Adrenal gland (tissue), 12 donors: Measurements from ENCODE around the gene CACNA1C. TPM values are rescaled to one million over a fixed set of nuclear protein-coding genes. Genes with fewer than 3 reads are reported as not detected.
A peak's percentile ranks its signal among the peaks of the same experiment; 100 is the strongest.

Experiments used
- DNase-seq, 7 donors: peaks; one replicate each; pipeline ENCODE4 v3.0.0-alpha.2; 2019 to 2020
- H3K27ac ChIP-seq, 5 donors: fragments of 200-600 bp; sonication (generic) in 4 of 5; 1 replicate in 3 of 5; 2 replicates in 2 of 5; pipeline versions ENCODE4 v1.5.1 to v1.8.0; 2016 to 2020; ENCODE audit warnings: mild to moderate bottlenecking in 1 of 5
- H3K27me3 ChIP-seq: fragments of 200-600 bp; 2 replicates; pipeline ENCODE4 v1.8.0; 2021
- H3K36me3 ChIP-seq, 2 donors: fragments of 200-600 bp; replicated peaks in 1 of 2; 1 replicate in 1 of 2; 2 replicates in 1 of 2; pipeline versions ENCODE4 v1.5.1 to v1.8.0; 2018 to 2022
- H3K4me1 ChIP-seq, 2 donors: fragments of 200-600 bp; replicated peaks in 1 of 2; 1 replicate in 1 of 2; 2 replicates in 1 of 2; pipeline versions ENCODE4 v1.5.1 to v1.8.0; 2018 to 2021
- H3K4me3 ChIP-seq, 4 donors: fragments of 200-600 bp; sonication (generic) in 3 of 4; one replicate each; pipeline ENCODE4 v1.5.1; 2016 to 2018
- H3K9me3 ChIP-seq, 3 donors: fragments of 200-600 bp; sonication (generic) in 1 of 3; replicated peaks in 1 of 3; 1 replicate in 2 of 3; 2 replicates in 1 of 3; pipeline versions ENCODE4 v1.5.1 to v1.8.0; 2016 to 2021
- CTCF ChIP-seq, 6 experiments: fragments of 450-650 bp in 4 of 6; fragments of 200-600 bp in 2 of 6; sonication (generic) in 1 of 6; IDR thresholded peaks; 1 replicate in 5 of 6; 2 replicates in 1 of 6; pipeline versions ENCODE4 v1.5.1 to v1.8.0; 2016 to 2021; ENCODE audit warnings: antibody characterized with exemption in 6 of 6, mild to moderate bottlenecking in 2 of 6, moderate library complexity in 1 of 6
- POLR2A ChIP-seq, 2 donors: fragments of 450-650 bp; IDR thresholded peaks; one replicate each; pipeline ENCODE4 v1.6.1; 2017; ENCODE audit warnings: antibody characterized with exemption in 2 of 2, mild to moderate bottlenecking in 2 of 2, moderate library complexity in 1 of 2
- WGBS, 4 donors: extraction: QIAGEN DNeasy Blood & Tissue Kit in 2 of 4; methylation state at CpG; one replicate each; pipeline versions ENCODE4 v1.1.5 to v1.1.7; 2013 to 2017; 5-methylcytosine and 5-hydroxymethylcytosine counted together
- intact Hi-C, 2 donors: fragments of 100-400 bp; cut with DNase I; formaldehyde crosslinking; loops; one replicate each; pipeline versions ENCODE4 v1.14.1 to v1.15.0; 2022 to 2023
- polyA plus RNA-seq, 3 donors: library from polyadenylated mRNA; stranded (reverse); fragments of 200-250 nt in 2 of 3; fragments of 350-450 nt in 1 of 3; fragmentation: Illumina TruSeq in 1 of 3; extraction: RNeasy Lipid Tissue Mini Kit (QIAGEN cat#74804) in 1 of 3; gene quantifications; one replicate each; pipeline ENCODE4 v1.2.3, GENCODE V29; 2013 to 2014
- total RNA-seq, 9 donors: library from RNA; depleted of rRNA in 4 of 9; stranded (reverse); fragments of >200 nt in 4 of 9; fragments of 120-200 nt in 1 of 9; fragmentation: NEBNext Ultra II Directional in 1 of 9; extraction: Animal tissue kit (Norgen Biotek cat#: 25700) in 1 of 9; gene quantifications; one replicate each; pipeline versions ENCODE4 v1.1.0 to v1.2.4, GENCODE V29; 2013 to 2023
- donor health status: healthy with polysubstance abuse.
- donor health status: Bipolar disorder and iron deficiency.
- donor health status: DM: yes; HTN: yes; CAD: no.
- donor health status: DM: no; HTN: no; CAD: no.
- donor health status: DM: no; HTN: no; CAD: no.
- donor health status: DM: yes; HTN: yes; CAD: no.

CACNA1C gene
- total and polyA plus RNA-seq, 12 donors = 1.4 to 5.8 (median 3.5) TPM

GRCh38 chr12:2027351-2027750 lies 25.4 kb upstream of the CACNA1C start:
- H3K4me1 ChIP-seq = no peaks in the 10 kb centered on the region
- no peak overlapping the region for H3K4me3 ChIP-seq
- H3K9me3 ChIP-seq = no peaks in the 10 kb centered on the region
- TF ChIP-seq POLR2A (IDR thresholded peaks at IDR 0.05) = no peak
- TF ChIP-seq CTCF (IDR thresholded peaks at IDR 0.05) = no peak
- no peak overlapping the region for H3K27ac ChIP-seq
- DNase-seq = no peak
- H3K27me3 ChIP-seq = no peaks in the 10 kb centered on the region
- intact Hi-C loops = no loop called here
- no peaks in the 10 kb centered on the region for H3K36me3 ChIP-seq
- 50 to 69% (median 56%) methylated on average over 4 of the region's 4 CpGs for WGBS, 4 donors

- Histone ChIP-seq H3K36me3 (no peaks in the 10 kb centered on the region), H3K9me3 (no peaks in the 10 kb centered on the region), H3K4me3 (no peak overlapping the region), H3K4me1 (no peaks in the 10 kb centered on the region), H3K27me3 (no peaks in the 10 kb centered on the region), H3K27ac (no peak overlapping the region)
- DNase-seq = no peak
- no peak for TF ChIP-seq POLR2A (IDR thresholded peaks at IDR 0.05)
- intact Hi-C loops = loop anchor here (5.0 to 10.0 kb wide), 3 partner anchors 83 to 395 kb away; no protein-coding TSS in a partner anchor
- 89 to 99% (median 94%) methylated on average over 3 of the region's 3 CpGs for WGBS, 4 donors
Observed at GRCh38 chr12:2029851-2030250, 22.9 kb upstream of the CACNA1C start.

- intact Hi-C loops = loop anchor here (5.0 to 10.0 kb wide), 3 partner anchors 85 to 398 kb away; no protein-coding TSS in a partner anchor
- H3K4me1 ChIP-seq = peaks cover 0 to 5% of the 10 kb centered on the region in 2 donors
- 79 to 82% (median 81%) methylated on average over 8 of the region's 8 CpGs for WGBS, 4 donors
Observed at GRCh38 chr12:2032506-2032905, 20.3 kb upstream of the CACNA1C start.

GRCh38 chr12:2034633-2035430 lies 18.0 kb upstream of the CACNA1C start:
- Histone ChIP-seq H3K36me3 (no peaks in the 10 kb centered on the region), H3K4me1 (peaks cover 0 to 5% of the 10 kb centered on the region in 2 donors), H3K4me3 (peak overlapping the region in 2 of 4 donors; percentile 2 to 46), H3K27ac (no peak overlapping the region), H3K9me3 (no peaks in the 10 kb centered on the region), H3K27me3 (no peaks in the 10 kb centered on the region)
- intact Hi-C loops = loop anchor here (5.0 to 10.0 kb wide), 3 partner anchors 88 to 400 kb away; no protein-coding TSS in a partner anchor
- TF ChIP-seq POLR2A (IDR thresholded peaks at IDR 0.05) (no peak), CTCF (IDR thresholded peaks at IDR 0.05) (peak; percentile 43 to 98 (median 84))
- WGBS, 4 donors = 12 to 28% (median 15%) methylated on average over 21 to 47 of the region's 47 CpGs
- peak; percentile 80 to 92 (median 91) for DNase-seq

More at GRCh38 chr12:2032506-2032905, 20.3 kb upstream of the CACNA1C start:
- H3K36me3 ChIP-seq = no peaks in the 10 kb centered on the region
- TF ChIP-seq POLR2A (IDR thresholded peaks at IDR 0.05) = no peak
- no peak for TF ChIP-seq CTCF (IDR thresholded peaks at IDR 0.05)
- no peak for DNase-seq
- H3K27ac ChIP-seq = no peak overlapping the region
- H3K4me3 ChIP-seq = no peak overlapping the region
- H3K27me3 ChIP-seq = no peaks in the 10 kb centered on the region
- no peaks in the 10 kb centered on the region for H3K9me3 ChIP-seq
